HL-60 (cell line): ENCODE data around the gene ZNF541.
A peak's percentile ranks its signal among the peaks of the same experiment; 100 is the strongest.

Experiments used
- DNase-seq, 2 experiments: peaks; one replicate each; pipeline ENCODE4 v3.0.0-alpha.2; 2010 to 2020; ENCODE audit warnings: low read depth in 1 of 2, low spot score in 1 of 2
- H3K27ac ChIP-seq: fragments of 250-450 bp; sonication (Bioruptor Pico); replicated peaks from 2 replicates; pipeline ENCODE4 v1.5.1; 2020; ENCODE audit warnings: mild to moderate bottlenecking, moderate library complexity
- H3K27me3 ChIP-seq: fragments of 250-450 bp; sonication (Bioruptor Pico); 2 replicates; pipeline ENCODE4 v1.5.1; 2021; ENCODE audit warnings: mild to moderate bottlenecking, moderate library complexity; ENCODE audit not compliant: insufficient read depth, poor library complexity, severe bottlenecking
- H3K4me3 ChIP-seq: replicated peaks from 2 replicates; pipeline ENCODE4 v1.5.1; 2011; ENCODE audit warnings: mild to moderate bottlenecking, control low read depth, low read length; ENCODE audit not compliant: insufficient read depth
- GABPA ChIP-seq: IDR thresholded peaks from 2 replicates; pipeline ENCODE4 v1.6.1; 2012; ENCODE audit warnings: low read depth
- POLR2AphosphoS5 ChIP-seq: IDR thresholded peaks from 2 replicates; pipeline ENCODE4 v1.6.1; 2012; ENCODE audit warnings: low read depth
- SPI1 ChIP-seq: IDR thresholded peaks from 2 replicates; pipeline ENCODE4 v1.6.1; 2012; ENCODE audit warnings: low read depth, mild to moderate bottlenecking, borderline replicate concordance
- TF ChIP-seq, protein P1 (sequence below): IDR thresholded peaks from one replicate; pipeline ENCODE4 v1.5.1; 2011; ENCODE audit warnings: low read length, control low read depth, inconsistent platforms; ENCODE audit not compliant: insufficient read depth
- TF ChIP-seq, protein P2 (sequence below): IDR thresholded peaks from 2 replicates; pipeline ENCODE4 v1.6.1; 2012; ENCODE audit warnings: low read depth; ENCODE audit not compliant: insufficient replicate concordance

The ZNF541 gene

DNA sequence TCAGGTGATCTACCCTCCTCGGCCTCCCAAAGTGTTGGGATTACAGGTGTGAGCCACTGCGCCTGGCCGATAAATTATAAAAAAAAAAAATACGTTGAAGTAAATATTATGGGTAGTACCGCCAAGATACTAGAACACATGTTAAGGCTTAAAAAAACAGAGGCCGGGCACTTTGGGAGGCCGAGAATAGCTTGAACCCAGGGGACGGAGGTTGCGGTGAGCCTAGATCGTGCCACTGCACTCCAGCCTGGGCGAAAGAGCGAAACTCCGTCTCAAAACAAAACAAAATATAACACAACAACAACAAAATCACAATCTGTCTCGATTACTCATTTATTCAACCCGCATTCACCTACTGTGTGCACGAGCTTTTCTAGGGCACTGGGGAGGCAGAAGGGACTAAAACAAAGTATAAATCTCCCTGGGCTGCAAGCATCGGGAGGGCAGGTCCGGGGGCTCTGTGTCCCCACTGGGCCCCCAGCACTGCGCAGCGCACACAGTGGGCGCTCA, 34.7 kb upstream of the ZNF541 start:
- peak overlapping the region; percentile 88 for H3K27ac ChIP-seq

DNA sequence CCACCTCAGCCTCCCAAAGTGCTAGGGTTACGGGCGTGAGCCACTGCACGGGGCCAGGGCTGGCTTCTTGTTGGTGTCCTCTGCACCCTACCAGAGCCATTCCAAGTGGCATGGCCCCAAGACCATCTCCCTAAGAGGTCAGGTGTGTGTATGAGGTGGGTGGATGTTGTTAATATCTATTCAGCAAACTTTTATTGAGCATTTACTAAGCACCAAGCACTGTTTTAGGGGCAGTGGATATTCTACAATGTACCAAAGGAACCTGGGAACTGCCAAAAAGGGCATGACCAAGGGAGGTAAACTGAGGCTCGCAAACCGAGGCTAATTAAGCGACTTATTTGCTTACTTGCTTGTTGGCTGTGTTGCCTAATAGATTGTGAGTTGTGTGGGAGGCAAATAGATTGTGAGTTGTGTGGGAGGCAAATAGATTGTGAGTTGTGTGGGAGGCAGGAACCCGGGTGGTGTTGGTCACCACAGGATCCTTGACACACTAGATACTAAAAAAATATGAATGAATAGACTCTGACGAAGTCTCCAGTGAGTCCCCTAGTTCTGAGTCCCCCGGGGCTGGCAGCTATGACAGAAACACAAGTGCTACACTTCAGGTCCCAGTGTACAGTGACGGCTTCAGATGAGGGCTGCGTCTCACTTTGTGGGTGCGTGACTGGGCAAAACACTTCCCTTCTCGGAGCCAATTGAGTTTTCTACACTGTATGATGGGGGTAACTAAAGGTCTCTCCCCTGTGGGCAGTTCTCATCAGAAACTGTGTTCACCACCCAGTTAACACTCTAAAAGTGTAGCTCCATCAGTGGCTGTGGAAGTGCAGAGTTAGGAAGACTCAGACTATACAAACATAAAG, 31.0 kb upstream of the ZNF541 start:
- Histone ChIP-seq H3K27ac (no peak overlapping the region), H3K4me3 (no peak overlapping the region), H3K27me3 (no peaks in the 10 kb centered on the region)
- peak in 1 of 2 experiments; percentile 41 for DNase-seq
- TF ChIP-seq, protein P1, sequence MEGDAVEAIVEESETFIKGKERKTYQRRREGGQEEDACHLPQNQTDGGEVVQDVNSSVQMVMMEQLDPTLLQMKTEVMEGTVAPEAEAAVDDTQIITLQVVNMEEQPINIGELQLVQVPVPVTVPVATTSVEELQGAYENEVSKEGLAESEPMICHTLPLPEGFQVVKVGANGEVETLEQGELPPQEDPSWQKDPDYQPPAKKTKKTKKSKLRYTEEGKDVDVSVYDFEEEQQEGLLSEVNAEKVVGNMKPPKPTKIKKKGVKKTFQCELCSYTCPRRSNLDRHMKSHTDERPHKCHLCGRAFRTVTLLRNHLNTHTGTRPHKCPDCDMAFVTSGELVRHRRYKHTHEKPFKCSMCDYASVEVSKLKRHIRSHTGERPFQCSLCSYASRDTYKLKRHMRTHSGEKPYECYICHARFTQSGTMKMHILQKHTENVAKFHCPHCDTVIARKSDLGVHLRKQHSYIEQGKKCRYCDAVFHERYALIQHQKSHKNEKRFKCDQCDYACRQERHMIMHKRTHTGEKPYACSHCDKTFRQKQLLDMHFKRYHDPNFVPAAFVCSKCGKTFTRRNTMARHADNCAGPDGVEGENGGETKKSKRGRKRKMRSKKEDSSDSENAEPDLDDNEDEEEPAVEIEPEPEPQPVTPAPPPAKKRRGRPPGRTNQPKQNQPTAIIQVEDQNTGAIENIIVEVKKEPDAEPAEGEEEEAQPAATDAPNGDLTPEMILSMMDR, result no peak
- TF ChIP-seq SPI1, result 0 out of 2 replicates have a peak, but pooled peaks have one; percentile 15

More for the DNA sequence above, 34.7 kb upstream of the ZNF541 start:
- H3K4me3 ChIP-seq, result peak overlapping the region; percentile 93
- DNase-seq, result no peak
- no peaks in the 10 kb centered on the region for H3K27me3 ChIP-seq
- TF ChIP-seq SPI1, result no peak
- no peak for TF ChIP-seq POLR2AphosphoS5
- TF ChIP-seq, protein P2, sequence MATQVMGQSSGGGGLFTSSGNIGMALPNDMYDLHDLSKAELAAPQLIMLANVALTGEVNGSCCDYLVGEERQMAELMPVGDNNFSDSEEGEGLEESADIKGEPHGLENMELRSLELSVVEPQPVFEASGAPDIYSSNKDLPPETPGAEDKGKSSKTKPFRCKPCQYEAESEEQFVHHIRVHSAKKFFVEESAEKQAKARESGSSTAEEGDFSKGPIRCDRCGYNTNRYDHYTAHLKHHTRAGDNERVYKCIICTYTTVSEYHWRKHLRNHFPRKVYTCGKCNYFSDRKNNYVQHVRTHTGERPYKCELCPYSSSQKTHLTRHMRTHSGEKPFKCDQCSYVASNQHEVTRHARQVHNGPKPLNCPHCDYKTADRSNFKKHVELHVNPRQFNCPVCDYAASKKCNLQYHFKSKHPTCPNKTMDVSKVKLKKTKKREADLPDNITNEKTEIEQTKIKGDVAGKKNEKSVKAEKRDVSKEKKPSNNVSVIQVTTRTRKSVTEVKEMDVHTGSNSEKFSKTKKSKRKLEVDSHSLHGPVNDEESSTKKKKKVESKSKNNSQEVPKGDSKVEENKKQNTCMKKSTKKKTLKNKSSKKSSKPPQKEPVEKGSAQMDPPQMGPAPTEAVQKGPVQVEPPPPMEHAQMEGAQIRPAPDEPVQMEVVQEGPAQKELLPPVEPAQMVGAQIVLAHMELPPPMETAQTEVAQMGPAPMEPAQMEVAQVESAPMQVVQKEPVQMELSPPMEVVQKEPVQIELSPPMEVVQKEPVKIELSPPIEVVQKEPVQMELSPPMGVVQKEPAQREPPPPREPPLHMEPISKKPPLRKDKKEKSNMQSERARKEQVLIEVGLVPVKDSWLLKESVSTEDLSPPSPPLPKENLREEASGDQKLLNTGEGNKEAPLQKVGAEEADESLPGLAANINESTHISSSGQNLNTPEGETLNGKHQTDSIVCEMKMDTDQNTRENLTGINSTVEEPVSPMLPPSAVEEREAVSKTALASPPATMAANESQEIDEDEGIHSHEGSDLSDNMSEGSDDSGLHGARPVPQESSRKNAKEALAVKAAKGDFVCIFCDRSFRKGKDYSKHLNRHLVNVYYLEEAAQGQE, result no peak
- TF ChIP-seq, protein P1, result no peak
- TF ChIP-seq GABPA, result no peak

DNA sequence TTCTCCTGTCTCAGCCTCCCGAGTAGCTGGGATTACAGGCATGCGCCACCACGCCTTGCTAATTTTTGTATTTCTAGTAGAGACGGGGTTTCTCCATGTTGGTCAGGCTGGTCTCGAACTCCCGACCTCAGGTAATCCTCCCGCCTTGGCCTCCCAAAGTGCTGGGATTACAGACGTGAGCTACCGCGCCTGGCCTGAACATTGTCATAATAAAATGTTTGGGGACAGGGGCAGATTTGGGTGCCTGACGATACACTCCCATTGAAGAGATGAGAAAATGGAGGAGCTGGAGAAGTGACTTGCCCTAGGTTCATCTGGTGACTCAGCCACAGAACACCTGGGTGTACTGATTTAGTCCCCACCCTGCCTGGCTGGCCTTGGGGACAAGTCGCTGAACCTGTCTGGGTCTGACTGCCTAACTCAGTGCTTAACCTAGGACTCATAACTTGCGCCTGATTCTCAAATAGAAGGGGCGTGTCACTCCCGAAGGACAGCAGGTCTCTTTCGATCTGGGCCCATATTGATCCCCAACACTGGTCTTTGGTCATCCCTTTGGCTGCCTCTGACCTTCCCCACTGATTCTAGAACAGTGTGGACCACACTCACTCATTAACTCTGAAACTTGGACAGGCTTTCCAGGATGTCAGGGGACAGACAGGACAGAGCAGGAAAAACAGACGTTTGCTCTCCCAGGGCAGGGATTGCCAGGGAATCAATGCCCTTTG, 28.4 kb upstream of the ZNF541 start:
- Histone ChIP-seq H3K27ac (peak overlapping the region; percentile 73), H3K4me3 (peak overlapping the region; percentile 58; the same call in 1 of the 2 replicates), H3K27me3 (no peaks in the 10 kb centered on the region)
- no peak for DNase-seq
- TF ChIP-seq, protein P1, result no peak
- TF ChIP-seq, protein P2, result no peak
